HG03575 (cell line): ENCODE results near the gene SUGCT.
"Not testable (repeated sequence)": the region's sequence is repeated elsewhere in the genome, so short reads cannot be mapped to it uniquely, and the experiment has no call there.

Experiments
- ATAC-seq: cut with Tn5 transposase; IDR thresholded peaks from one replicate; pipeline ENCODE4 v1.9.1; 2021; ENCODE audit not compliant: unreplicated experiment, insufficient number of reproducible peaks, low FRiP score; ENCODE audit errors: extremely low read depth

Gene SUGCT

DNA sequence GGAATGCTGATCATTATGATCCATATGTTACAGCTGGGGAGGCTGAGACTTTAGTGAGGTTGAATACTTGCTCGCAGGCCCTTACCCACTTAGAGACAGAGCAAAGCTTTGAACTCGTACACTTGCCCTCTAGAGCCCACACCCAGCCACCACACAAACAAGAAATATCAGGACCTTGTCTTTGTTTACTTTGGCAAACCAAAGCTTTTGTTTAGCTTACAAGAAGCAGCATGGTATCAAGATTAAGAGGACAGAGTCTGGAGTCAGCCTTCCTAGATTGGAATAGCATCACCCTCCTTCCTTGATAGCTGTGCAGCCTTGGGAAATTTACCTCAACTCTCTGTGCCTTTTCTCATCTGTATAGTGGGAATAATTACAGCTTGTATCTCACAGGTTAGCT, 477.5 kb downstream of the SUGCT start:
- no peak for ATAC-seq

GRCh38 chr7:40619647-40620046, 484.8 kb downstream of the SUGCT start:
- no peak for ATAC-seq

DNA sequence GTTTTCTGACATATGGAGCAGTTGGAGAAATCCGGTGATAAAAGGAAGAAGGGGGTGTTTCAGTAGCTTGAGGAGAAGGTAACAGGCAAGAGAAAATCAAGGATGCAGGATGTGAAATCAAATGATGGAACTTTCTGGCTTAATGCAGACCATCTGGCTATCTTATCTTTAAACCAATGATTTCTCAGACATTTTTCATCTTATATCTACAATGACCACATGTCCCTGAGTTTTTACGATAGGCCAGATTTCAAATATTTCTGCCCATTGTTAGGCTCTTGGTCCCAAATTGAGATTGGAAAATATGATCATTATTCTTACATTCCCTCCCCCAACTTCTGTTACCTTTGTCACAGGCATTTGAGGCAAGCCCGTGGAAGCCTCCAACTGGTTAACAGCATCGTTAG, 486.8 kb downstream of the SUGCT start:
- no peak for ATAC-seq

- no peak for ATAC-seq
Observed at GRCh38 chr7:40622941-40623501, 488.2 kb downstream of the SUGCT start.

DNA sequence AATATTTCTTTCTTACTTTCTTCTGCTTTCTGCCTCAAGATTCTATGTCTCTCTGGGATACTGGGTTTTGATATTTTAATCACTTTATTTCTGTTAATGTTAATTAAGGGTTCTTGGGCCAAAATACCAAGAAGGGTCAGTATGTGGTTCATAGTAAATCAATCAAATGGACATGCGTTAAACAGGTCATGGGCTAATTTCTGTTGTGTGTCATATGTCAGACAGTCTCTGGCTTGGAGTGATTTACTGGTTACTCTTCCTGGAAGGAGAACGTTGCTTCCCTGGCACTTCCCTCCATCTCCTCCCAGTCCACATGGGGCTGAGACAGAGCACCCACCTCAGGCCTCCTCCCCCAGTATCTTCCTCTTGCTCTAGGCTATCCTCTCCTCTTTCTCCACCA, 489.1 kb downstream of the SUGCT start:
- no peak for ATAC-seq

DNA sequence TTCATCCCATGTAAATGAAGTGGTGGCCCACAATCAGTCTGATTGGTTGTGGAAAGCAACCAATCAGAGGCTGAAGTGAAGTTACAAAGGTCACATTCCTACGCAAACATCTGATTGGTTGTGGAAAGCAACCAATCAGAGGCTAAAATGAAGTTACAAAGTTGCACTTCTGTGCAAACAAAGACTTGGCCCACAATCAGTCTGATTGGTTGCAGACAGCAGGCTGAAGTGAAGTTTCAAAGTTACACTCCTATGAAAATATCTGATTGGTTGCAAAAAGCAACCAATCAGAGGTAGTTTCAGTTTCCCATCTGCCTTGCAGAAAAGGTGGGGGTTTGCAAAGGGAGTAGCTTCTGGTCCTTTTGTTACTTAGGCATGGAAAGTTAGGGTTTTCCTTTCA, 492.6 kb downstream of the SUGCT start:
- ATAC-seq: not testable (repeated sequence)

DNA sequence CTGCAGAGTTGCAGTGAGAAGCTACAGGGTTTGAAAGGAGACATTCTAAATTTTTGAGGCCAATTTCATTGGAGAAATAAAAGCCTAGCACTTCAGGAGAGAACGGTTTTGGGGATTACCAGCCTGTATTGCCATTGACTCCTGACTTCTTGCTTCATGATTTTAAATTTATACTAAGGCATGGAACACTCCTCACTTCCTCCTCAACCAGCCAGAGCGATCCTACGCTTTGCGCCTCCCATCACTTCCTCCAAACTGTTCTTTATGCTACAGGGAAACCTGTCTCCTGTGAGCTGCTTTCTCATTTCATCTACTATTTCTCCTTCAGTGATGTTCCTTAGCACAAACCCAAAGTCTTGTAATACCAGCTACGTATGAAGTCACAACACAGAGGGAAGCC, 495.1 kb downstream of the SUGCT start:
- ATAC-seq: no peak

DNA sequence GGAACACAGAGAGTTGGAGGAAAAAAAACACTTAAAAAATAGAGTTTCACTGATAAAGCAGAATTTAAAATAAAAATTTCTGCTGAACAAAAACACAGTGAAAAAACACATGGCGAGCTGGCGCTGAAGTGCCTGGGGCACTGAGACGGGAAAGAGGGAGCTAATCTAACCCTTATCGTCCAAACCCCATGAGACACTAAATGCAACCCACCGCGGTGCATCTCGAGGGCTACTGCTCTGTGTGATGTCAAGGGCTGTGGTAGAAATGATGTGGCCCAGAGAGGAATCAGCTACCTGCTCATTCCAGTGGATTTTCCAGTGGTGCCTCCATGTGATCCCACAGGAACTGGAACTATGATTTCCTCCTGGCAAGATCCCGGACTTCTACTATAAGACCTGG, 499.3 kb downstream of the SUGCT start:
- no peak for ATAC-seq

DNA sequence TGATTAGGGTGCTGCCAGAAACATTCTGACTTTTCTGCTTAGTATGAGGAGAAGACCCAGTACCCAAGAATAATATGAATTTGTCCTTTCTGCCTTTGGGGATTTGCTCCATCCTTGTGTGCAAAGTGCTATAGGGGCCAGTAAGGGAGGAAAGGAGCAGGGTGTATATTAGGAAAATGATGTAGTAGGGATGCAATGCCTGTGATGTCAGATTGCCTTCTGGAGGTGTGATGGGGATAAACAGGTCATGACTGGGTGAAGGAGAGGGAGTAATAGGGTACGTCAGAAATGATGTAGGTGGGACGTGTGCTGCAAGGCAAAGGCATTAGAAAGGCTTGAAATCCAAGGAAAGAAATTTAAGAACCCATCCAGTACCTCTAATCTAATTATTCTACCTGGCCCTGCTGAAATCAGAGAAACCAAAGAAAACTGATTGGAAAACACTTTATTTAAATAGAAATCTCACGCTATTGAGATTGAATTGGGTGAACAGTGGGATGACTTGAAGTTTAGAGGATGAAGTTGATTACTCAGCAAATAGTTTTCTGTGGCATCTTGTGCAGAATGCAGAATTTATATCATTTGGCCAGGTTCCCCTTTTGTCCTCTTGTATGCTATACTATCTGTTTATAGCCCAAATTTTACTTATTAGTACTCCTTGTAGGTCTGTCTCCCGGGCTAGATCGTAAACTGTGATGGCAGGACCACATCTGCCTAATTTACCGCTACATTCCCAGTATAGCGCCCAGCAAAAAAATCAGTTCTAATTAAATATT, 503.9 kb downstream of the SUGCT start:
- no peak for ATAC-seq

GRCh38 chr7:40640566-40640965, 505.8 kb downstream of the SUGCT start:
- no peak for ATAC-seq

DNA sequence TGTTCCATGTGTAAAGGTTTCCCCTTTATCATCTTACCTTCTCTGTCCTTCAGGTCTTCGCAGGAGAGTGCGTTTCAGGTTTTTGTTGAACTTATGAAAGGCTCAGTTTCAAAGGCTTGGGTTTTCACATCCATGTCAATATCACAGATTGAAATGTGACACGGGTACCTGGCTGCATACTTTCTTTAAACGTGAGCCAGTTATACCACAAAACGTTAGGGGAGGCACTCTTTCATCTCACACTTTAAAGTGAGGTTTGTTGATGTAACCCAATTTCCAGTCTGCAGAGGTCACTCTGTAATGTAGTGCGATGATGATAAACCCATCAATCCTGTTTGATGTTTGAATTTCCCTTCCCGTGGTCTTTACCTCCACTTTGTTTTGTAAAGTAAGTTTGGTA, 506.9 kb downstream of the SUGCT start:
- ATAC-seq: no peak

- no peak for ATAC-seq
Observed at GRCh38 chr7:40643664-40644063, 508.9 kb downstream of the SUGCT start.

DNA sequence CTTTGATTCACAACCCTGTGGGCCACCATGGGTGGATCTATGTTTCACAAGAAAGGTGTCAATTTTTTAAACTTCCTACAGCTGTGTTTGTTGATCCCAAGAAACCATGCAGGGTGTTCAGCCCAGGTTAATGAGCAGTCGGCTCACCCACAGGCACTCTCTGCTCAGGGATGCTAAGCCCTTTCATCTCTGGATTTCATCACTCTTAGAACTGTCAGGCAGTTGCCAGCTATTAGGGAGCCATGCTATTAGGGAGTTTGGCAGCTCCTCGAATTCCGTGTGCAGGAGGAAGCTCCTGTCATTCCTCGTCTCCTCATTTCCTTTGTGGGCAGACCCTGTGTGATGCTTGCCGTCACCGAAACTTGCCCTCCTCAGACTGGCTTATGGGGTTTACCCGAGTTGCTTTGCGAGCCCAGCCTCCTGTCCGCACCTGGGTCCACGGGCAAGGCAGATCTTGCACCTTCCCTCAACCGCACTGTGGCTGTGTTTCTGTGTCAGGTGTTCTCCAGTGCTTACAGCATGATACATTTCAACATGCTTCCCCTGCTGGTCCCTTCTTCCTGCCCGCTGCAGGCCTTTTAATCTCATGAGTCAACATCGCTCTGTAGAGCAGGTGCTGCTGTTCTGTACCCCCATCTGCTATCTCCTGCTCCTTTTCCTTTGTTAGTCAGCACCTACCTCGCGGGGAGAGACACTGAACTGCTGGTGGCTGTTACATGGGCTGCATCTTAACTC, 509.8 kb downstream of the SUGCT start:
- no peak for ATAC-seq

GRCh38 chr7:40645197-40645596, 510.4 kb downstream of the SUGCT start:
- ATAC-seq: no peak

DNA sequence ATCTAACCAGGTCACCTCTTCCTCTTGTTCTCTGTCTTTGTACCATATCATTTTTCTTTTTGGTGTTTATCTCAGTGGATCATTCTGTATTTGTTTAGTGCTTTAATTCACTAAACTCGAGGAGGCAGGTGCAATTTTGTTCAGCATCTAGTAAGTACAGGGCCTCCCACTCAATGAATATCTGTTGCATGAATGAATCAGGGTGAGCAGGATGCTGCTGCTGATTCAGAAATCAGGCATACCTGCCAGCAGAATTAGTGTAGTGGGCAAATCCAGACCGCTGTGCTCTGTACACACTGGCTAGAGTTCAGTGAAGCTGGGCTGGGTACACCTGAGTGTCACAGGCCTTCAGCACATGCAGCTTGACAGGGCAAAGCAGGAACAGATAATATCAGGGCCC, 511.9 kb downstream of the SUGCT start:
- ATAC-seq: no peak

DNA sequence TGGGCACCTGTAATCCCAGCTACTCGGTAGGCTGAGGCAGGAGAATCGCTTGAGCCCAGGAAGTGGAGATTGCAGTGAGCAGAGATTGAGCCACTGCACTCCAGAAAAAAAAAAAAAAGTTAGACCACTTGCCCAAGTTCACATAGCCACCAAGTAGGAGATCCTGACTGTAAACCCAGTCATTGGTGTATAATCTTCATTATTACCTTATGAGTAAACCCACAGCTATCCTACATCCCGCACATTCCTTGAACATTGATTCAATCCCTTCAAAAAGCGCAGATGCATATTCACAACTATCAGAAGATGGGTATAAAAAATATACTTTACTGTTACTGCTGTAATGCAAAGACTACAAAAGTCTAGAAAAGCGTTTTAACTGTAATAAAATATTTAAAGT, 512.9 kb downstream of the SUGCT start:
- no peak for ATAC-seq

DNA sequence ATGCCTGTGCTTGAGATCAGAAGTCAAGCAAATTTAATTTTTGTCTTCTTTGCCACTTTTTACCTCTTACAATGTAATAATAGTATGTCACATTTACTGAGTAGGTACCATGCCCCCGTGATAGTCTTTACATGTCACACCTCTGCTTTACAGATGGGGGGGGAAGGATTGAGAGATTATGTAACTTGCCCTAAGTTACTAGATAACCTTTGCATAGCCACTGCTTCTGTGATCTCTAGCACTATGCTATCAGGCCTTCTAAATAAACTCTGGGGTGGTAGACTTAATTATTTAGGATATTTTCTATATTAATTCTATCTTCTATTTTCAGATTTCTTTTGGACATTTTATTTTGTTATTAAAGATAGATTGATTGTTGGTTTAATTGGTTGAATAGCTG, 514.4 kb downstream of the SUGCT start:
- no peak for ATAC-seq

GRCh38 chr7:40650903-40651302, 516.1 kb downstream of the SUGCT start:
- ATAC-seq: not testable (repeated sequence)

- no peak for ATAC-seq
Observed at GRCh38 chr7:40654171-40654570, 519.4 kb downstream of the SUGCT start.

DNA sequence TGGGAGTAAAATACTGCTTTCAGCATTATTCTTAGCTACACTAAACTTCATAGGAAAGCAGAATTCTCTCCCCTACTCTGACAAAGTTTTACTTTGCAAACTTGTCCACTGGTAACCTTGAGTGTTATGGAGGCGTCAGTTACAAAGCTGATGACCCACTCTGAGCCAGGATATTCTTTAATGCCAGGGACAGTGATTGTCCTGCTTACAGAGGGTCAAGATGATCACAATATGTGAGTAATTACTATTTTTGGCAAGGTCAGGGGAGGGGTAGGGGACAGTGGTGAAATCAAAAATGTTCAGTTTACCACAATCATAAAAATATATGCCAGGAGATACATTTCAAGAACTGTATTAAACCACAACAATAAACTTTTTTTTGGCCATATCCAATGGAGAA, 520.6 kb downstream of the SUGCT start:
- ATAC-seq: no peak
